GM23248 (cell line): ENCODE measurements around the gene ZFP36L1.

Experiments used
- EZH2 ChIP-seq: fragments of 200-600 bp; sonication (generic); IDR thresholded peaks from 2 replicates; pipeline ENCODE4 v1.6.1; 2018; ENCODE audit warnings: antibody characterized with exemption, mild to moderate bottlenecking; ENCODE audit not compliant: insufficient read depth, poor library complexity, severe bottlenecking
- EZH2phosphoT487 ChIP-seq: fragments of 200-600 bp; sonication (generic); IDR thresholded peaks from 2 replicates; pipeline ENCODE4 v1.6.1; 2018; ENCODE audit warnings: antibody characterized with exemption, moderate library complexity, mild to moderate bottlenecking, low read depth; ENCODE audit not compliant: insufficient read depth

DNA sequence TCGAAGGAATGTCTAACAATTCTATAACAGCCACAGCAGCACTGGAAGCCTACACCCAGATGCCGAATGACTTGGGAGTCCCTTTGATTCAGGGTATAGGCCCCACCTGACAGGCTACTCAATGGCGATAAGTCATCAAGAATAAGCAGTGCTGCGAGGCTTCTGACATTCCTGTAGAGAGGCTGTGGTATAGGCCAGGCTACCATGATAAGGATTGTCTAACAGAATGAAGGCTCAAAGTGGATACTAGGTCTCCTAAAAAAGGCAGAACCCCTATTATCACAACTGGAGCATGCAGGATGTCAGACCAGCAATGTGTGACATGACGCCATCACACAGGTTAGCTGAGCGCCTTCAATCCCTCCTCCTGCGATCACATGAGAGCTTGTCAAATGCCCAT is 53.2 kb downstream of the ZFP36L1 start:
- TF ChIP-seq EZH2phosphoT487 (no peak), EZH2 (no peak)
